NCI-H2107 (cell line): ENCODE data around the gene BTBD9.

Source experiments
- DNase-seq: peaks from one replicate; lab custom pipeline; 2025; lab: John Stamatoyannopoulos, UW

The BTBD9 gene

DNA sequence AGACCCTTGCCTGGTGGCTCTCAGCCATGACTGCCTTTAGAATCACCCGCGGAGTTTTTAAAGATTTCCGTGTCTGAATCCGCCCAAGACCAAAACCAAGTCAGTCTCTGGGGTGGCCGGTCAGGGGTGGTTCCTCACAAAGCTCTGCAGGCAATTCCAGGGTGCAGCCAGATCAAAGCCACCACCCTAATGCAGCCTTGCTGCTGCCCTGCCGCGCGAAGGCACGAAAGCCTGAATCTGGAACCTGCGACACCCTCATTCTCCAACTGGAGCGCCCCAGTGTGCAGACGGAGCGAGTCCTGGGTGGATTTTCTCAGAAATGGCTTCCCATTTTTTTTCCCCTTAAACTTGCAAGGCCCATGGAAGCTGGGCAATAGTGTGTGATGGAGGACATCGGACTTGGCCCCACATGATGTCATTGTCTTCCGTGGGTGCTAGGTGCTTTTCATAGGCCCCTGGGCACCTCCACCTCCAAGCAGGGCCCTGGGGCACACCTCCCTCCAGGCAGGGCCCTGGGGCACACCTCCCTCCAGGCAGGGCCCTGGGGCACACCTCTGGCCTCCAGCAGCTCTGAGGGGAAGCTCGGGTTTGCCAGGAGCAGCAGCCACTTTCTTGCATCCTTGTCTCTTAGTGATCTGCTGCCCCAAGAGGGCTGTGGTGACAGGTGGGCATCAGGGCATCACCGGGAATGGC lies 477.1 kb downstream of the BTBD9 start:
- DNase-seq = no peak

DNA sequence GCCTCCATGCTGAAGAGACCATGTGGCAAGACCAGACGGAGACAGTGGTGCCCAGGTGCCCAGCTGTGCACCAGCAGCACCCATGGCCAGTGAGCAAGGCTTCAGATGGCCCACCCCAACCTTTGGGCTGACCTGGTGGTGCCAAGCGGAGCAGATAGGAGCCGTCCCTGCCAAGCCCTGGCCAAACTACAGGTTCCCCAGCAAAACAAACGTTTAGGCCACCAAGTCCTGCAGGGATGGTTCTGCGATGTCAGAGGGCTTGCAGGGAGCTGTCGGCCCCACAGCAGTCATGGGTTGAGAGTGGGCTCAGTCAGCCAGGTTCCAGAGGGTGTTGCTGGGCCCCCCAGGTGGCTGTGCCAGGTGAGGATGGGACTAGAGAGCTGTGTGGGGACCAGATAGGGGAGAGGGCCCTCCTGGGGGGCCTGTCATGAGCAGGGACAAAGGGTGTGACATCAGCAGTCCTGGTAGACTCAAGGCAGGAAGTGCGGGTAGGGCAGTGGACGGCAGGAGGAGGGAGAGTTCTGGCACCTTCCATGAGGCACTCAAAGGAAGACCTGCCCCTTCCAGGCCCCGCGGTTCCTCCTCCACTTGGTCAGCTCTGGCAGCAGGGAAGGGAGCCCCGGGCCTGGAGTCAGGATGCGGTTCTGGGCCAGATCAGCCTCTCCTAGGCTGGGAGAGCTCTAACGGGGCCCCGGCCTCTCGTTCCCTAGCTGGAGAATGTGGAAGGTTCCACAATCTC lies 477.8 kb downstream of the BTBD9 start:
- DNase-seq = no peak

DNA sequence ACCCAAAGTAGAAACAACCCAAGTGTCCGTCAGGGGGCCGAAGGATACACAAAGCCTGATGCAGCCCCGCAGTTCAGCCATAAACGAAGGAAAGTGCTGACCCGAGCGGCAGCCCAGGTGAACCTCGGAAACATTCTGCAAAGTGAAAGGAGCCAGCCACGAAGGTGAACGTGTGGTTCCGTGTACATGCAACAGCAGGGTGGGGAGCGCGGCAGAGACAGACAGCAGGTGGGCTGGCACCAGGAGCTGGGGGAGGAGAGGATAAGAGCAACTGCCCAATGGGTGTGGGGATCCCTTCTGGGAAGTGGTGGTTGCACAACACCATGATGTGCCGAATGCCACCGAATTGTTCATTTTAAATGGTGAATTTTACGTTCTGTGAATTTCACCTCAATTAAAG lies 478.4 kb downstream of the BTBD9 start:
- DNase-seq = no peak

DNA sequence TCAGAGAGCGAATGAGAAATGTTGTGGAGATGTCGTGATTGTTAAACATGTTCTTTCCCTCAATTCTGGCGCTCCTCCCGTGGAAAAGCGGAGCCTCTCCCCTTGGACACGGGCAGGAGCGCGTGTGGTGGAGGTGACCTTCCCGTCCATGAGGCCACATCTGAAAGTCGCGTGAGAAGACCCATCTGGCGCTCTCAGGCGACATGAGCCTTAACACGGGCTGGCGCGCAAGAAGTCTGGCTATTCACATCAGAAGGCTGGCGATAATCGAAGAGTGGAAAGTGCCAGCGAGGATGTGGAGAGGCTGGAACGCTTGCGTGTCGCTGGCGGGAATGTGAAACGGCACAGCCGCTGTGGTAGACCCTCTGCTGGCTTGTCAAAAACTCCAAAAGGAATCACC lies 478.9 kb downstream of the BTBD9 start:
- DNase-seq = no peak

DNA sequence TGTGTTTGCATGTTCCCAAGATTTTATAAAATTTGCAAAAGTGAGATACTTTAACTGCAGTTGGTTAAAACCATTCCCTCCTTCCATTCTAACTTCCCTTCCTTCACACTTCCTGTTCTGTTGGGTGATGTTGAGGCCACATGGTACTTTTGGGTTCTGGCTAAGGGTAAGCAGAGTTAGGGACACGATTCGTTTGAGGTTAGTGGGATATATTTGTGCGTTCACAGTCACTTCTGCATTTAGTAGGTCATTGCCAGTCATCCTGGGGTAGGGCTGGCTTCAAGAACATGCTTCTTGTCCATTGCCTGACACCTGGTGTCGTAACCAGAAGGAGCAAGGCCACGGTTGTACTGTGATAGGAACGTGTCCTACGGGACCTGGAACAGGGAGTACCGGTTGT lies 480.1 kb downstream of the BTBD9 start:
- no peak for DNase-seq

DNA sequence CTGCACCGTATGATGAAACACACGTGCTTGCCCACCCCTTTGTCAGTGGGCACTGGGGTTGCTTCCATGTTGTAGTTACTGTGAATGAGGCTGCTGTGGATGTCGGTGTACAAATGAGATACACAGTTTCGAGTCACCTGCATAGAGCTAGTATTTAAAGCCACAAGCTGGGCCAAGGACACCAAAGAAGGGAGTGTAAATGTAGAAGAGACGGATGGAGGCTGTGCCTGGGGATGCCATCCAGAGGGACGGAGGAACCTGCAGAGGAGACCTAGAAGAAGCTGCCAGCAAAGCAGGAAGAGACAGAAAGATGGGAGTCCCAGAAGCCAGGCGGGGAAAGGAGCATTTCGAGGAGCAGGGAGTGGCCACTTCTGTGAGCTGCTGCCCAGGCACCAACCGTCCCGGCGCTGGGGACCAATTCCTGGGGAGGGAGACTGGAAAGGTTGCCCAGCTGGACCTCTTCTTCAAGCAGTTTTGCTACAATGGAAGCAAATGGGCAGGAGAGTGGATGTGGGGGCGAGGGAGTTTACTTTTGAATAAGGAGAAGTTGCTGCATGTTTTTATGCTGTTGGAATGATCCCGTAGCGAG lies 480.9 kb downstream of the BTBD9 start:
- no peak for DNase-seq

DNA sequence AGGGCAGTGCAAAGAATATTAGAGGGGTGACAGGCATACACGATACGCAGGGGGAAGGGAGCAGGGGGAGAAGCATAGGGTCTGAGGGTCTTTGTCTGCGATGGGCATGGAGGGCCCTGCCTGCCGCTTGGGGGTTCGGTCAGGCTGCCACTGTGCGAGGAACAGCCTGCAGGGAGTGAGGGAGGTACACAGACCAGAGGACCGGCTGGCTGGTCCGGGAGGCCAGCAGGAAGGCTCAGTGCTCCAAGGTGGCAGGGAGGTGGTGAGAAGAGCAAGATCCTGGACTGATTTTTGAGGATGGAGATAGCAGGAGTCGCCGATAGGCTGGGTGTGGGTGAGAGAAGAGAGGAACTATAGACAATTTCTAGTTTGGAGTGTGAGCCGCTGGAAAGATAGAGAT lies 481.8 kb downstream of the BTBD9 start:
- no peak for DNase-seq

DNA sequence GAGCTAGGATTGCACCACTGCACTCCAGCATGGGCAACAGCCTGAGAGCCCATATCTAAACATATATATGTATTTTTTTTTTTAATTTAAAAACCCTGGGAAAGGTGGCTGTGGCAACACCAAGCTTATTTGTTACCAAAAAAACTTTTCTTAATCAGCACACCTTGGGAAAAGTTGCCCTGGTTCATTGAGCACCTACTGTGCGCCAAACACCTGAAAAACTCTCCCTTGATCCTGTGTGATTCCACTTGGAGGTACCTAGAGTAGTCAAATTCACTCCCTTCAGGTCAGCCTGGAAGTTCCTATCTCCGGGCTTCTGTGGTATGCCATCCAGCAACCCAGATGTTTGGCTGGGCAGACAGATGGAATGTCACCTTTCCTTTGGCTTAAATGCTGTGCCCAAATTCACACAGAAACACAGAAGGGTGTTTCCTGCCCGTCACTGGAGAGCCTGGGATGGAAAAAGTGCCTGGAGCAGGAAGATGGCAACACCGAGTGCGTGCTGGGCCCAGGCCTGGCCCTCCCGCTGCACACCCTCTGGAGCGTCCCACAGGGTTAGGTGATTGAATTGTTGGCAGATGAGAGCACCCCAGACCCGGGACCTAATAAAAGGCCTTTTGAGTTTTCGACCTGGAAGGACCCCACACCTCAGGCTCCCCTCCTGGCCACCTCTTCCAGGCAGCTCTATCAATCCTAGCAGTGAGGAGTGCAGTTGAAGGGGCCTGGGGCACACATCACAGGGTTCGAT lies 482.7 kb downstream of the BTBD9 start:
- DNase-seq = no peak

DNA sequence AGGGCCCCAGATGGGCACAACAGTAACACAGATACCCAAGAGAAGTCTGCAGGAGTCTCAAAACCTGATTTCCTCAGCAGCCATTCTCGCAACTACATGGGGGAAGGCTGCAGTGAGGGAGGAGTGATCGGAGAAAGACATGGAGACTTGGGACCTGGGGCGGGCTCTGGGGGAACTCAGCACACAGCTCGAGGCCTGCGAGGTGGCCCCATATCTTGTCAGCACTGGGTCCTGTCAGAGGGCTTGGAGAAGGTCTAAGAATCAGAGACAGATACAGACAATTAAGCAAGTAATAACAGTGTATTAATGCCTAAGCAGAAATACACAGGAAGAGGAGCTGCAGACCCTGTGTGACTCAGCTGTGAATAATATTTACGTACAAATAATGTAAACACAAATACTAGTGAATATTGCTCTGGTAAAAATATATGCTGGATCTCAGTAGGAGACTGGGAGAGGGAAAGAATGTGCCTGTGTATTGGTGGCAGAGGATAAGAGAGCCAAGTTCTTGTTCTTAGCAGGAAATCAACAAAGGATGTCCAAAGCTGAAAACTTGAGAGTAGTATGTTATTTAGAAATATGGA lies 484.0 kb downstream of the BTBD9 start:
- DNase-seq = no peak

DNA sequence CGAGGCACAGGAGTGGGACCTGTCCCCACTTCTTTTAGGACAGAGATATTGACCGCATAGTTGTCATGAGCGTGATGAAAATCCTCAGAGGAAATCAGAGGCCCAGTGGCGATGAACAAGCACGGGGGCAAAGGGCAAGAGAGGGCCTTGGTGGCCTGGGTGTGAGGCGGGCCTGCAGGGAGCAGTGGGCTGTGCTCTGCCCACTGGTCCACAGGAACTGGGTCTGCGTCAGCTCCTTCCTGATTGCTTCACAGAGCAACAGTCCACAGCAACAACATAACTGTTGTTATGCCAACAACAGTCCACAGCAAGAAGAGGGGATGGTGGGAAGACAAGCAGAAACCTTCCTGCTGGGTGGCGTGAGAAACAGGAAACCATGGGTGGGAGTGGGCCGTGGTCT lies 484.6 kb downstream of the BTBD9 start:
- no peak for DNase-seq

DNA sequence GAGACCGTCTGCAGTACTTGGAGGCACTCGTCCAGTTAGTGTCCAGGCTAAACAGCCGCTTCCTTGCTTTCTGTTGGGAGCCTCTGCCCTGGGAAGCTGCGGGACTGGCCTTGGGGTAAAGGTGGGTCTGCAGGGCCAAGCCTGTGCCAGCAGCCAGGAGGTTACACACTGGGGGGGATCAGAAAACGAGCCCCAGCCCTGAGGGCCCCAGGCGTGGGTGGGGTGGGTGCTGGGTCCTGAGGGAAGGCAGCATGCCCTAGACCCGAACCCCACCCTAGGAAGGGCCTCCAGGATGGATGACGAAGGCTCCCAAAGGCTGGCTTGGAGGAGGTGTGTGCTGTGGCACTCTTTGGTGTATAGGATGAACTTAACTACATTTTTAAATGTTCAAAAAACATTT lies 485.0 kb downstream of the BTBD9 start:
- DNase-seq = no peak

DNA sequence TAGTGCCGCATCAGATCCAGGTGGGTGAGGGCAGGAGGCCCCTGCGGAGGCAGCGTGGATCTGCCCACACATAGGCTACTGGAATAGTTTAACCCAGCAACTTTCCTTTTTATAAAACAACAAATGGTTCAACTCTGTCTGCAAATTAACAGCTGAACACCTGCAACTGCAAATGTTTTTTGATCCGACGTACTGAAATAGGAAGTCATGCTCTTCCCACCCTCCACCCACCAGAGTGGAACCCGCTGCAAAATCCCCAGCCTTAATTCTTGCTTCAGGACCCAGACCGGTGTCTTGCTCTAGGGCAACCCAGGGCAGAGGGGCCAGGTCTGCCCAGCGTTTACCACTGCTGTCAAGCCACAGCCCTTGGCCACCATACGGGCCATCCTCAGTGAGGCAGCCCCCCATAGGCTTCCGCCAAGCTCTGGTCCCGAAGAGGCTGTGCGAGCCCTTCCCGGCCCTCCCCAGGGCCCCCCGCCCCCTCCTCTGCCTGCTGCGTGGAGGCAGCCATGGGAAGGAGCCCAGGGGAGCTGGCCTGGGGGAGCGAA lies 485.9 kb downstream of the BTBD9 start:
- no peak for DNase-seq

DNA sequence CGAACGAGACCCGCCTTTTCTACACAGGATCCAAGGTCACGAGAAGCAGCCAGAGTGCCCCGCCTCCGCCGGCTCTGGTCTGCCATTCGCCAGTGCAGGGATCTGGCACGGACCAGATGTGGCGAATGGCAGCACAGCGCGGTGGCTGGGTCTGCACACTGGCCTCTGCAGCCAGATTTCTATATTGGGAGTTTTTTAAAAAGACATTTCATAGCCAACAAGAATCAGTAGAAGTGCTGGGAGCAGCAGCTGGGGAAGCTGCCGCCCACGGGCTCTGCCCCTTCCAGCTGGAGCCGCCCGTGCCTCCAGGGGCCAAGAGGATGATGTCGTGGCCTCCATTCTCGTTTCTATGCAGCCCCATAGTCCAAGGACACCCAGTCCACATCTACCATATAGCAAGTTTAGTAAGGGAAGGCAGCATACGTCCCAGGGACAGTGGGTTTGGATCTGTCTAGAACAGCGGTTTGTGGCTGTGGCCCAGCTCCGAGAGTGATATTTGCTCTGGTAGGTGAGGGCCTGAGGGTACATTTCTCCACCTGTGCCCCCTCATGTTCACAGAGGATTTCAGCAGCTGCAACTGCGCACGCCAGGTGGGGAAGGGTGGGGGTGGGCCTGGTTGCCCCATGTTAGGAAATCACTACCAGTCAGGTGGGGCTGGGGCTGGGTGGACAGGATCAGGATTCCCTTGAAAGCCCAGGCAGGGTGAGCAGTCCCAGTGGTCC lies 486.5 kb downstream of the BTBD9 start:
- no peak for DNase-seq

DNA sequence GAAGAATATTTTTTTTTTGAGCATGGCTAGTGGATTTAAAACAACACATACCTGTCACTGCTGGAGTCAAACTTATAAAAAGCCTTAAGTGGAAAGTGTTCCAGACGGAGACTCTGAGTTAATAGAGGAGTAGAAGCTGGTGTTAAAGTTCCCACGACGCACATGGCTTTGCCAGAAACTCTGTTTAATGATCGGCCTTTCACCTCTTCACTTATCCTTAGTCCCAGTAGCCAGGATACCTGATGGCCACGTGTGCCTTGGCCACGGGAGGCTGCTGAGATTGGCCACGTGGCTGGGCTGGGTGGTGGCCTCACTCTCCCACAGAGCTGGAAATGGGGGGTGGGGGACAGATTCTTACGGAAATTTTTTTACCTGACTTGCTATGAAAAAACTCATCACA lies 487.1 kb downstream of the BTBD9 start:
- no peak for DNase-seq

DNA sequence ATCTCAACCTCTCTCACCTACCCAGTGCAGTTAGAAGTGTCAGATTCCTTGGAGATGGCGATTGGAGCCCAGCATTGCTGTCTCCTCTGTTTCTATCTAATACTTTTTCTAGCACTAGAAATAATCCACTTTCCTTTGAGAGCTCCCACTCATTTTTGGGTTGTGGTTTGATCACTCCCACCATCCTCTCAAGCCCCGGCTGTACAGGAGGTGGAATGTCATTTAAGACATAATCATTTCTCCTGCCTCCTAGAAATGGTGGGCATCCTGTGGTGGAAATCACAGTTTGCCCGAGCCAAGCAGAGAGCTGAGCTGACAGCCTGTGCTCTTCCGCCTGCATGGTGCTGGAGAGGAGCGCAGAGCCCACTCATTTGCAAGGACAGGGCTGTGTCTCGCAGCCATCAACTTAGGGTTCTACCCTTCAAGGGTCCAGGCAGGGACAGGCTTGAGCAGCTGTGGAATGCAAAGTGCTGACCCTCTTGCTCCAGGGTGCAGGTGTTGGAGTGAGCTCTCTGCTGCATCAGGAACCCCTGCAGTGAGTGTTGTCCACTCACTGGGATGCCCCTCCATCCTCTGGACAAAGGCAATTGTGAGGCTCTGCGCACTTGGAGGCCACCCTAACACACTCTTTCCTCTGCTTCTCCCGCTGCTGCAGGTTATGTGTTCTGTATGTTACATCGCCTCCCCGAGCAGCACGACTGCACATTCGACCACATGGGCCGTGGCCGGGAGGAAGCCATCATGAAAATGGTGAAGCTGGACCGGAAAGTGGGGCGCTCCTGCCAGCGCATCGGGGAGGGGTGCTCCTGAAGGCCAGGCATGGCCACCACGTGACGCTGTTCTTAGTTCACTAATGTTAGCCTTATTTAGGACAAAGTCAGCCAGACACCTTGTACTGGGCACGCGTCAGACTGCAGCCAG lies 487.9 kb downstream of the BTBD9 start:
- no peak for DNase-seq

DNA sequence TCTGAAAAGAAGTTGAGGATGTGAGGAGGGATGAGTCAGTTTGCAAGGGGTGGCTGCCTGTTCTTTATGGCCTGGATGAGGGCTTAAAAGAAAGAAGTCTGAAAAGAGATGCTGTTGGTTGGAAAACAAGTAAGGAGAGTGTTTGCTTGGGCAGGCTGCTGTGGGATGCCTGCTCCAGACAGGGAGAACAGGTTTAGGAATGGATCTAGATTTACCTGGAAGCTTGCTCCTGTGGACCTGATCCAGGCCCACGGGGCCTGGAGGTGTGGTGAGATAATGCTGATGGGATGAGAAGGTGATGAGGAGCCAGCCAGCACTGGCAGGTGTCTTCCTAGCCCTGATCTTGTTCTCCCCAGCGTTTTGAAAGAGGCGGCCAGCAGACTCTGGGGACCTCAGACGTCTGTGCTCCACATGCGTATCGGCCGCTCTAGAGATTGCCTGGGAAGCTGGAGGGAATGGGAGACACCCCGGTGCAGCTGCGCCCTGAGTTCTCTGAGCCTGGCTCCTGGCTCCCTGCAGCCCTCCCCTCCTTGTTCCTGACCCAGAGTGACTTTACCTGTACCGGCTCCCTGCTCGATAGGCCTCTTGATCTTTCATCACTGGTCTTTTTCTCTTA lies 488.9 kb downstream of the BTBD9 start:
- DNase-seq = no peak

DNA sequence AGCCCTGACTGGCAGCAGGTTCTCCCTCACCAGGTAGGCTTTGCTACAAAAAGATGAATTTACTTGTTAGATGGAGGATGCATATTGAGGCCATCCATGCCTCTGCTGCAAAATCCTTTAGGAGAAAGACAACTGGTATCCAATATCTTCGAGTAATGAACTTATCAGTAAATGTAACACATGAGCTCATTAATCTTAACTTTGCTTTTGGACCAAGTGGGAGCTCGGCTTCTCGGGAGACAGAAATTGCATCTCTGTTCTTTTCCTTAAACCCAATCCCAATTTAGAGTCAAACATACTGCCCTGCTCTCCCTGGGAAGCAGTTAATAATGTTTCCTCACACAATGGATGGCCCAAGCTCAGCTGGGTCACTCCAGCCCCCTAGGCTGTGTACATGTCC lies 489.7 kb downstream of the BTBD9 start:
- no peak for DNase-seq

DNA sequence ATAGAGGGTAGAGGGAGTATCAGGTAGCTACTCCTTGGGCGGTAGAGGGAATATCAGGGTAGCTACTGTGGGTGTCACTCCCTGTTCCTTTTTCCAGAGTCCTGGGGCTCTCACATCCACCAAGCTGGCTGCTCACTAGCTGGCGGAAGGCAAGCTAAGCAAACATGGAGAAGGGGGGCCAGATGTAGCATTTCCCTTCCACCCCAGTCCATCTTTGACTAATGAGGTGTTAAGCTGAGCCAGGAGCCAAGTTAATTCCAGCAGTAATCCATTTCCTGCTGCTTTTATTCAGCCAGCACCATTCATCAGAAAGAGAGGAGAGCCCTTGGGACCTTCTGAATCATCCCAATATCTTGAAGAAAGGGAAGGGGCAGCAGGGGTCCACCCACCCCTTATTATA lies 490.2 kb downstream of the BTBD9 start:
- no peak for DNase-seq

DNA sequence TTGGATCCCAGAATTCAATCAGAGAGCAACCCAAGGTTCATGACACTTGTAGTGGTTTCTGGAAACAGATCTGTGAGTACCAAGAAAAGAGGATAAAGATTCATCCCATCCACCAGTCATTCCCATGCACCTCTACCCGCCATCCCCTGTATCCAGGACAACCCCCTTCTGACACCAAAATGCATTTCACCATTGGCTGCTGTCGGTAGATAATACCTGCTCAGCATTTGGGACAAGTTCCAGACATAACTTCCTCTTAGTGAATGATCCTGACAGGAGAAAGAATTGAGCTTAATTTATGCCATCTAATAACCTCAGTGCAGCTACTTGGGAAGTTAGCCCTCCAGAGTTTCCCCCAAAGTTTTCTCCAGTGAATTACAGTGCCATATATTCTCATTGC lies 491.1 kb downstream of the BTBD9 start:
- DNase-seq = no peak

DNA sequence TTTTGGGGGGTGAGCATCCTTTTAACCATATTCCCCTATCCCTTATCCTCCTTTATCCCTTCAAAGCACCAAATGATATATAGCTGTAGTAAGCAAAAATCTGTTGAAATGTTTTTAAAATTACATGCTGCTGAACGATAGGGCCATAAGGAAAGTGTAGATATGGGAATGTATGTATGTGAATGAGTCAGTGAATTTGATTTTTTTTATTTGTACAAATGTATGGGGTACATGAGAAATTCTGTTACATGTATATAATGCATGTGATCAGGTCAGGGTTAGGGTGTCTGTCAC lies 493.0 kb downstream of the BTBD9 start:
- DNase-seq = no peak
